ENCODE data around the gene MYBBP1A.

MYBBP1A gene

GRCh38 chr17:4498461-4499397 is 56.5 kb downstream of the MYBBP1A start, which contains the start of gene SPNS2:
TSS of gene SPNS2 (plus strand) at chr17:4498881. CDS start at chr17:4499048, 167 bp downstream.
- peak; percentile 47 for DNase-seq

GRCh38 chr17:4497101-4497824 is 57.9 kb downstream of the MYBBP1A start:
- no peak for DNase-seq

GRCh38 chr17:4492721-4493561 is 62.2 kb downstream of the MYBBP1A start:
- DNase-seq = no peak

GRCh38 chr17:4490637-4491061 is 64.5 kb downstream of the MYBBP1A start:
- no peak for DNase-seq

- no peak for DNase-seq
Observed at GRCh38 chr17:4490109-4490591, 65.0 kb downstream of the MYBBP1A start.

GRCh38 chr17:4488989-4489595 is 66.1 kb downstream of the MYBBP1A start:
- DNase-seq = no peak

All from COR-L47 (cell line).